CD14-positive monocyte (primary cell): Measurements from ENCODE around the gene WFDC8. TPM values are rescaled to one million over a fixed set of nuclear protein-coding genes. Genes with fewer than 3 reads are reported as not detected.
"Not testable (repeated sequence)": the region's sequence is repeated elsewhere in the genome, so short reads cannot be mapped to it uniquely, and the experiment has no call there.

Source experiments
- DNase-seq, 3 donors: peaks; one replicate each; pipeline ENCODE4 v3.0.0-alpha.2; 2011 to 2022
- H2AFZ ChIP-seq: 2 replicates; pipeline ENCODE4 v1.6.0; 2012; ENCODE audit warnings: mild to moderate bottlenecking, low read depth, low read length, inconsistent platforms; ENCODE audit not compliant: insufficient read depth, poor library complexity, severe bottlenecking
- H3K27ac ChIP-seq, 2 donors: 1 replicate in 1 of 2; 2 replicates in 1 of 2; pipeline ENCODE4 v1.5.1; 2012 to 2013; ENCODE audit warnings: low read length in 2 of 2, control low read depth in 1 of 2, inconsistent platforms in 1 of 2, low read depth in 1 of 2, mild to moderate bottlenecking in 1 of 2
- H3K27me3 ChIP-seq, 2 donors: one replicate each; pipeline versions ENCODE4 v1.6.0 to v1.6.1; 2011 to 2013; ENCODE audit warnings: low read length in 2 of 2; ENCODE audit not compliant: control insufficient read depth in 2 of 2, insufficient read depth in 2 of 2
- H3K36me3 ChIP-seq, 2 donors: replicated peaks in 1 of 2; 1 replicate in 1 of 2; 2 replicates in 1 of 2; pipeline versions ENCODE4 v1.5.1 to v1.6.1; 2012 to 2013; ENCODE audit warnings: low read length in 2 of 2, control low read depth in 1 of 2, inconsistent platforms in 1 of 2, mild to moderate bottlenecking in 1 of 2; ENCODE audit not compliant: insufficient read depth in 2 of 2, control insufficient read depth in 1 of 2
- H3K4me1 ChIP-seq, 2 donors: 1 replicate in 1 of 2; 2 replicates in 1 of 2; pipeline versions ENCODE4 v1.5.1 to v1.6.1; 2012 to 2013; ENCODE audit warnings: low read length in 2 of 2, control low read depth in 1 of 2, inconsistent platforms in 1 of 2, mild to moderate bottlenecking in 1 of 2, moderate library complexity in 1 of 2; ENCODE audit not compliant: insufficient read depth in 2 of 2, control insufficient read depth in 1 of 2
- H3K4me2 ChIP-seq: replicated peaks from 2 replicates; pipeline ENCODE3; 2012; ENCODE audit warnings: low read length, moderate library complexity, mild to moderate bottlenecking; ENCODE audit not compliant: poor library complexity, severe bottlenecking; ENCODE audit errors: extremely low read depth
- H3K4me3 ChIP-seq, 3 experiments: fragments of 200-600 bp in 1 of 3; sonication (generic) in 1 of 3; replicated peaks in 1 of 3; 1 replicate in 2 of 3; 2 replicates in 1 of 3; pipeline ENCODE4 v1.5.1; 2011 to 2013; ENCODE audit warnings: low read length in 3 of 3, mild to moderate bottlenecking in 3 of 3, control low read depth in 2 of 3, low read depth in 2 of 3, inconsistent platforms in 1 of 3, moderate library complexity in 1 of 3
- H3K79me2 ChIP-seq: 2 replicates; pipeline ENCODE4 v1.6.0; 2012; ENCODE audit warnings: mild to moderate bottlenecking, control low read depth, inconsistent platforms, low read length, moderate library complexity; ENCODE audit not compliant: insufficient read depth
- H3K9ac ChIP-seq: 2 replicates; pipeline ENCODE4 v1.6.0; 2017; ENCODE audit warnings: low read length, mild to moderate bottlenecking; ENCODE audit not compliant: insufficient read depth, poor library complexity, severe bottlenecking
- H3K9me3 ChIP-seq, 2 donors: replicated peaks in 1 of 2; 1 replicate in 1 of 2; 2 replicates in 1 of 2; pipeline versions ENCODE4 v1.5.1 to v1.6.1; 2012 to 2013; ENCODE audit warnings: low read length in 2 of 2, control low read depth in 1 of 2; ENCODE audit not compliant: control insufficient read depth in 1 of 2, insufficient read depth in 1 of 2
- H4K20me1 ChIP-seq: 2 replicates; pipeline ENCODE4 v1.6.0; 2012; ENCODE audit warnings: mild to moderate bottlenecking, low read length, control low read depth, moderate library complexity; ENCODE audit not compliant: insufficient read depth
- H3K27ac Mint-ChIP-seq, 7 donors: one replicate each; pipeline ENCODE4 v1.8.0; 2020; ENCODE audit warnings: mild to moderate bottlenecking in 7 of 7, mixed read lengths in 7 of 7, moderate library complexity in 6 of 7, inconsistent platforms in 2 of 7
- H3K27me3 Mint-ChIP-seq, 3 donors: one replicate each; pipeline ENCODE4 v1.8.0; 2021 to 2022; ENCODE audit warnings: low read depth in 3 of 3, mild to moderate bottlenecking in 3 of 3, mixed read lengths in 3 of 3, moderate library complexity in 3 of 3, inconsistent platforms in 1 of 3
- H3K36me3 Mint-ChIP-seq, 2 donors: one replicate each; pipeline ENCODE4 v1.8.0; 2020; ENCODE audit warnings: mixed read lengths in 2 of 2, inconsistent platforms in 1 of 2, mild to moderate bottlenecking in 1 of 2
- H3K4me1 Mint-ChIP-seq: one replicate; pipeline ENCODE4 v1.8.0; 2020; ENCODE audit warnings: mild to moderate bottlenecking, mixed read lengths
- H3K4me3 Mint-ChIP-seq, 2 donors: one replicate each; pipeline ENCODE4 v1.8.0; 2020; ENCODE audit warnings: mild to moderate bottlenecking in 2 of 2, mixed read lengths in 2 of 2, moderate library complexity in 1 of 2
- H3K9me3 Mint-ChIP-seq, 7 donors: one replicate each; pipeline ENCODE4 v1.8.0; 2020 to 2022; ENCODE audit warnings: mixed read lengths in 7 of 7, mild to moderate bottlenecking in 6 of 7, moderate library complexity in 6 of 7, inconsistent platforms in 2 of 7
- WGBS: methylation state at CpG from one replicate; pipeline ENCODE4 v1.1.5; 2013; ENCODE audit warnings: missing lambda C conversion rate; ENCODE audit not compliant: insufficient coverage; 5-methylcytosine and 5-hydroxymethylcytosine counted together
- intact Hi-C, 2 donors: fragments of 100-400 bp; cut with micrococcal nuclease; formaldehyde crosslinking; loops; one replicate each; pipeline versions ENCODE4 v1.15.0 to v1.15.1; 2023
- polyA plus RNA-seq, 3 donors: library from polyadenylated mRNA; depleted of rRNA in 1 of 3; unstranded in 2 of 3; stranded (reverse) in 1 of 3; fragments of 300-500 nt in 2 of 3; fragments of >200 nt in 1 of 3; fragmentation: Illumina TruSeq in 2 of 3; gene quantifications; 1 replicate in 2 of 3; 2 replicates in 1 of 3; pipeline ENCODE4 v1.2.3, GENCODE V29; 2012 to 2021
- TF ChIP-seq, protein P1 (sequence below): fragments of 200-600 bp; IDR thresholded peaks from one replicate; pipeline ENCODE4 v1.8.0; 2022; ENCODE audit warnings: antibody characterized with exemption, mild to moderate bottlenecking

The WFDC8 gene
- polyA plus RNA-seq, 3 donors: not detected

- intact Hi-C loops: no loop called here
Observed at GRCh38 chr20:45589725-45590124, 10.6 kb upstream of the WFDC8 start.

DNA sequence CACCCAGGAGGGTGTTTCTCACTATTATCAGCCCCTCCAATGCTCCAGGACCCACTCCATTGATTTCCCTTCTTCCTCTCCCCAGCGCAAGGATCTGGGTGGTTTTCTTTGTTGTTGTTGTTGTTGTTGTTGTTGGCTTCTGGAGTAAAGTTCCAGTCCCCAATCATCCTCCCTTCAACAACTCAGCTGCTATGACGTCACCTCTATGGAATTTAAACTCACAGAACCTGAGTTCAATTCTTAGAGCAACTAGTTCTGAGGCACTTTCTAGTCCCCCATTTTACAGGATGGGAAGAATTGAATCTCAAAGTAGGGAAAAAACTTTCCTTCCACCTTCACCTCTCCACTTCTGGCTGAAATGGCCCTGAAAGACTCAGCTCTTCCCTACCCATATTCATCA, 9.7 kb upstream of the WFDC8 start:
- Mint-ChIP-seq H3K27me3 (peaks cover 6 to 9% (median 6%) of the 10 kb centered on the region in 3 donors), H3K27ac (no peak overlapping the region), H3K4me3 (no peak overlapping the region), H3K36me3 (no peaks in the 10 kb centered on the region), H3K9me3 (peaks cover 0 to 5% (median 0%) of the 10 kb centered on the region in 7 donors), H3K4me1 (no peaks in the 10 kb centered on the region)
- intact Hi-C loops: no loop called here
- Histone ChIP-seq H3K4me3 (no peak overlapping the region), H4K20me1 (no peaks in the 10 kb centered on the region), H3K4me1 (no peaks in the 10 kb centered on the region), H3K27ac (no peak overlapping the region), H3K4me2 (no peak overlapping the region), H3K36me3 (no peaks in the 10 kb centered on the region), H2AFZ (no peak overlapping the region), H3K9ac (no peak overlapping the region), H3K79me2 (no peaks in the 10 kb centered on the region), H3K27me3 (peaks cover 2 to 7% of the 10 kb centered on the region in 2 donors), H3K9me3 (no peaks in the 10 kb centered on the region)
- DNase-seq: no peak
- WGBS: no CpG with 5 or more reads among the region's 2 CpGs
- TF ChIP-seq, protein P1, sequence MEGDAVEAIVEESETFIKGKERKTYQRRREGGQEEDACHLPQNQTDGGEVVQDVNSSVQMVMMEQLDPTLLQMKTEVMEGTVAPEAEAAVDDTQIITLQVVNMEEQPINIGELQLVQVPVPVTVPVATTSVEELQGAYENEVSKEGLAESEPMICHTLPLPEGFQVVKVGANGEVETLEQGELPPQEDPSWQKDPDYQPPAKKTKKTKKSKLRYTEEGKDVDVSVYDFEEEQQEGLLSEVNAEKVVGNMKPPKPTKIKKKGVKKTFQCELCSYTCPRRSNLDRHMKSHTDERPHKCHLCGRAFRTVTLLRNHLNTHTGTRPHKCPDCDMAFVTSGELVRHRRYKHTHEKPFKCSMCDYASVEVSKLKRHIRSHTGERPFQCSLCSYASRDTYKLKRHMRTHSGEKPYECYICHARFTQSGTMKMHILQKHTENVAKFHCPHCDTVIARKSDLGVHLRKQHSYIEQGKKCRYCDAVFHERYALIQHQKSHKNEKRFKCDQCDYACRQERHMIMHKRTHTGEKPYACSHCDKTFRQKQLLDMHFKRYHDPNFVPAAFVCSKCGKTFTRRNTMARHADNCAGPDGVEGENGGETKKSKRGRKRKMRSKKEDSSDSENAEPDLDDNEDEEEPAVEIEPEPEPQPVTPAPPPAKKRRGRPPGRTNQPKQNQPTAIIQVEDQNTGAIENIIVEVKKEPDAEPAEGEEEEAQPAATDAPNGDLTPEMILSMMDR: no peak

More at GRCh38 chr20:45589725-45590124, 10.6 kb upstream of the WFDC8 start:
- Histone ChIP-seq H3K9me3 (no peaks in the 10 kb centered on the region), H4K20me1 (no peaks in the 10 kb centered on the region), H3K4me2 (no peak overlapping the region), H2AFZ (no peak overlapping the region), H3K27ac (no peak overlapping the region), H3K36me3 (no peaks in the 10 kb centered on the region), H3K27me3 (peaks cover 2 to 9% of the 10 kb centered on the region in 2 donors), H3K4me3 (no peak overlapping the region), H3K79me2 (no peaks in the 10 kb centered on the region), H3K4me1 (no peaks in the 10 kb centered on the region), H3K9ac (no peak overlapping the region)
- WGBS: no CpG with 5 or more reads among the region's 1 CpG
- H3K4me3 Mint-ChIP-seq: no peak overlapping the region
- no peak for DNase-seq
- peaks cover 0 to 5% (median 2%) of the 10 kb centered on the region in 7 donors for H3K9me3 Mint-ChIP-seq
- no peak overlapping the region for H3K27ac Mint-ChIP-seq
- H3K36me3 Mint-ChIP-seq: no peaks in the 10 kb centered on the region
- H3K27me3 Mint-ChIP-seq: peaks cover 5 to 12% (median 9%) of the 10 kb centered on the region in 3 donors
- TF ChIP-seq, protein P1: no peak
- H3K4me1 Mint-ChIP-seq: no peaks in the 10 kb centered on the region

- H3K4me1 Mint-ChIP-seq, H3K79me2 ChIP-seq, H3K9me3 Mint-ChIP-seq, H3K36me3 Mint-ChIP-seq, H3K27ac Mint-ChIP-seq, H3K4me3 Mint-ChIP-seq, H3K9me3 ChIP-seq, H3K27me3 ChIP-seq, H3K4me3 ChIP-seq, H3K36me3 ChIP-seq, H3K4me2 ChIP-seq, H2AFZ ChIP-seq, H3K9ac ChIP-seq, DNase-seq, H4K20me1 ChIP-seq, H3K27ac ChIP-seq, H3K4me1 ChIP-seq, intact Hi-C loops: not testable (repeated sequence)
- peaks cover 10 to 14% (median 12%) of the 10 kb centered on the region in 3 donors for H3K27me3 Mint-ChIP-seq
- 91% methylated on average over 4 of the region's 5 CpGs for WGBS
Observed at GRCh38 chr20:45585986-45586385, 6.9 kb upstream of the WFDC8 start.
